C1 segment of cervical spinal cord (tissue), 14 donors: ENCODE measurements around the gene CCL4L2.
A peak's percentile ranks its signal among the peaks of the same experiment; 100 is the strongest.
"Not testable (repeated sequence)": the region's sequence is repeated elsewhere in the genome, so short reads cannot be mapped to it uniquely, and the experiment has no call there.

Experiments used
- DNase-seq, 14 donors: peaks; one replicate each; lab custom pipeline; 2025; lab: John Stamatoyannopoulos, UW

The CCL4L2 gene

GRCh38 chr17:36195434-36196130 is 15.3 kb upstream of the CCL4L2 start:
- no peak for DNase-seq

- DNase-seq, result no peak
Observed at GRCh38 chr17:36196131-36196486, 14.8 kb upstream of the CCL4L2 start.

GRCh38 chr17:36197387-36197703 is 13.5 kb upstream of the CCL4L2 start:
- no peak for DNase-seq

GRCh38 chr17:36198831-36199465 is 11.9 kb upstream of the CCL4L2 start:
- DNase-seq, result peak in 4 of 14 donors; percentile 17 to 26 (median 22)

GRCh38 chr17:36201102-36201501 is 9.8 kb upstream of the CCL4L2 start:
- not testable (repeated sequence) for DNase-seq

GRCh38 chr17:36201506-36201905 is 9.4 kb upstream of the CCL4L2 start:
- not testable (repeated sequence) for DNase-seq

- DNase-seq, result no peak
Observed at GRCh38 chr17:36203335-36203734, 7.5 kb upstream of the CCL4L2 start.

GRCh38 chr17:36204724-36205500 is 6.0 kb upstream of the CCL4L2 start:
- DNase-seq, result no peak

- no peak for DNase-seq
Observed at GRCh38 chr17:36205637-36206485, 5.0 kb upstream of the CCL4L2 start.

GRCh38 chr17:36206486-36206821 is 4.4 kb upstream of the CCL4L2 start:
- DNase-seq, result not testable (repeated sequence)

- DNase-seq, result not testable (repeated sequence)
Observed at GRCh38 chr17:36207383-36207782, 3.5 kb upstream of the CCL4L2 start.

- no peak for DNase-seq
Observed at GRCh38 chr17:36209575-36209974, 1.3 kb upstream of the CCL4L2 start.

- not testable (repeated sequence) for DNase-seq
Observed at GRCh38 chr17:36211484-36212271, 815 bp downstream of the CCL4L2 start.

GRCh38 chr17:36212272-36212605 is 1.4 kb downstream of the CCL4L2 start:
- DNase-seq, result no peak

- DNase-seq, result no peak
Observed at GRCh38 chr17:36212966-36213365, 2.1 kb downstream of the CCL4L2 start.

- DNase-seq, result no peak
Observed at GRCh38 chr17:36213695-36214094, 2.8 kb downstream of the CCL4L2 start.

- DNase-seq, result no peak
Observed at GRCh38 chr17:36214918-36215317, 4.1 kb downstream of the CCL4L2 start.

GRCh38 chr17:36215406-36216308 is 4.8 kb downstream of the CCL4L2 start:
- not testable (repeated sequence) for DNase-seq

GRCh38 chr17:36219556-36219955 is 8.7 kb downstream of the CCL4L2 start:
- not testable (repeated sequence) for DNase-seq
